ENCODE data around the gene MARS1.
"Not testable (repeated sequence)": the region's sequence is repeated elsewhere in the genome, so short reads cannot be mapped to it uniquely, and the experiment has no call there.

MARS1 gene

GRCh38 chr12:57553343-57554202, 65.7 kb downstream of the MARS1 start:
- no peak overlapping the region for H3K27ac ChIP-seq (ENCODE audit: low read depth, low read length, severe bottlenecking)
- 89 to 91% methylated on average over 4 of the region's 7 CpGs for WGBS, 2 experiments (ENCODE audit: insufficient coverage in 2 of 2)

DNA sequence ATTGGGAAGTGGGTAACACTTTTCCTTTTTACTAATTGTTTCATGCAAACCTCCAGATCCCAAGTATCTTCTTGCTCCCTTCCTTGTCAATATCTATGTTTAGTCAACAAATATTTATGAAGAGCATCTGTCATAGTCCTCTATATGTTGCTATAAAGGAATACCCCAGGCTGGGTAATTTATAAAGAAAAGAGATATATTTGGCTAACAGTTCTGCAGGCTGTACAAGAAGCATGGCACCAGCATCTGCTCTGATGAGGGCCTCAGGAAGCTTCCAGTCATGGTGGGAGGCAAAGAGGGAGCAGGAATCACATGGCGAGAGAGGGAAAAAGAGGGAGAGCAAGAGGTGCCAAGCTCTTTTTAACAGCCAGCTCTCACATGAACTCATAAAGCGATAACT, 66.6 kb downstream of the MARS1 start:
- WGBS, 2 experiments (ENCODE audit: insufficient coverage in 2 of 2): 83 to 100% methylated on average over 1 of the region's 2 CpGs
- no peak overlapping the region for H3K4me3 ChIP-seq (ENCODE audit: extremely low read depth, insufficient read depth, low read length, poor library complexity, severe bottlenecking)
- H3K4me1 ChIP-seq (ENCODE audit: control insufficient read depth, insufficient read depth, low read length, poor library complexity, severe bottlenecking): peaks cover 17% of the 10 kb centered on the region
- no peaks in the 10 kb centered on the region for H3K36me3 ChIP-seq (ENCODE audit: control insufficient read depth, insufficient read depth, low read length)
- H3K9me3 ChIP-seq (ENCODE audit: control insufficient read depth, low read length): no peaks in the 10 kb centered on the region
- no peak overlapping the region for H3K27ac ChIP-seq (ENCODE audit: low read depth, low read length, severe bottlenecking)

More at GRCh38 chr12:57553343-57554202, 65.7 kb downstream of the MARS1 start:
- Histone ChIP-seq H3K4me3 (ENCODE audit: extremely low read depth, insufficient read depth, low read length, poor library complexity, severe bottlenecking) (no peak overlapping the region), H3K36me3 (ENCODE audit: control insufficient read depth, insufficient read depth, low read length) (no peaks in the 10 kb centered on the region), H3K9me3 (ENCODE audit: control insufficient read depth, low read length) (no peaks in the 10 kb centered on the region), H3K4me1 (ENCODE audit: control insufficient read depth, insufficient read depth, low read length, poor library complexity, severe bottlenecking) (peaks cover 17% of the 10 kb centered on the region)

DNA sequence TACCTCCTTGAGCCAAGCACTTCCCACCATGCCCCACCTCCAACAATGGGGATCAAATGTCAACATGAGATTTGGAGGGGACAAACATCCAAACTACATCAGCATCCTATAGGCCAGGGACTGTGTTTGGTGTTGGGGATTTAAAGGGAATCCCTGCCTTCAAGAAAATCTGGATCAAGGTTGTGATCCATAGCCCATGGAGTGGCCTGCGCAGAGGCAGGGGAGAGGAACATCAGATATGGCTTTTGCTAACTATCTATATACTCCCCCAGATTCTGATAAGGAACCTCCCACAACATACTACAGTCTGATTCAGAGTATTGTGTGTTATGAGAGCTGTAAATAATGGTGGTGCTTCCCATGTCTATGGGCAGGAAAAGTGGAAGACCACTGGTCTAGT, 67.0 kb downstream of the MARS1 start:
- H3K9me3 ChIP-seq (ENCODE audit: control insufficient read depth, low read length): no peaks in the 10 kb centered on the region
- no peaks in the 10 kb centered on the region for H3K36me3 ChIP-seq (ENCODE audit: control insufficient read depth, insufficient read depth, low read length)
- no CpG with 5 or more reads among the region's 1 CpG for WGBS, 2 experiments (ENCODE audit: insufficient coverage in 2 of 2)
- peaks cover 17% of the 10 kb centered on the region for H3K4me1 ChIP-seq (ENCODE audit: control insufficient read depth, insufficient read depth, low read length, poor library complexity, severe bottlenecking)
- H3K27ac ChIP-seq (ENCODE audit: low read depth, low read length, severe bottlenecking): no peak overlapping the region
- no peak overlapping the region for H3K4me3 ChIP-seq (ENCODE audit: extremely low read depth, insufficient read depth, low read length, poor library complexity, severe bottlenecking)

DNA sequence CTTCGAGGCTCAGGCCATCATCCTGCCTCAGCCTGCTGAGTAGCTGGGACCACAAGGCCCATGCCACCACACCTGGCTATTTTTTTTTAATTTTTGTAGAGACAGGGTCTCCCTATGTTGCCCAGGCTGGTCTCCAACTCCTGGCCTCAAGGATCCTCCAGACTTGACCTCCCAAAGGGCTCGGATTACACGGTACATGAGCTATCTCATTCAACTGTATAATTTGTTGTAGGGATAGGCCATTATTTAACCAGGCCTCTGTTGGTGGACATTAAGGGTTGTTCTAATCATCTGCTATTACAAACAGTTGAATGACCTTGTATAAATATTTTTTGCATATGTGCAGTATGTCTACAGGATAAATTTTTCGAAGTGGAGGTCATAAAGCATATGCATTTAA, 71.0 kb downstream of the MARS1 start:
- no peaks in the 10 kb centered on the region for H3K9me3 ChIP-seq (ENCODE audit: control insufficient read depth, low read length)
- no peak overlapping the region for H3K4me3 ChIP-seq (ENCODE audit: extremely low read depth, insufficient read depth, low read length, poor library complexity, severe bottlenecking)
- WGBS, 2 experiments (ENCODE audit: insufficient coverage in 2 of 2): 83 to 90% methylated on average over 1 to 2 of the region's 4 CpGs
- no peaks in the 10 kb centered on the region for H3K36me3 ChIP-seq (ENCODE audit: control insufficient read depth, insufficient read depth, low read length)
- H3K27ac ChIP-seq (ENCODE audit: low read depth, low read length, severe bottlenecking): no peak overlapping the region
- H3K4me1 ChIP-seq (ENCODE audit: control insufficient read depth, insufficient read depth, low read length, poor library complexity, severe bottlenecking): peaks cover 5% of the 10 kb centered on the region

GRCh38 chr12:57560516-57560915, 72.6 kb downstream of the MARS1 start:
- Histone ChIP-seq H3K4me1 (ENCODE audit: control insufficient read depth, insufficient read depth, low read length, poor library complexity, severe bottlenecking) (peaks cover 5% of the 10 kb centered on the region), H3K9me3 (ENCODE audit: control insufficient read depth, low read length) (no peaks in the 10 kb centered on the region), H3K27ac (ENCODE audit: low read depth, low read length, severe bottlenecking) (no peak overlapping the region), H3K4me3 (ENCODE audit: extremely low read depth, insufficient read depth, low read length, poor library complexity, severe bottlenecking) (no peak overlapping the region), H3K36me3 (ENCODE audit: control insufficient read depth, insufficient read depth, low read length) (no peaks in the 10 kb centered on the region)
- no CpG with 5 or more reads among the region's 2 CpGs for WGBS, 2 experiments (ENCODE audit: insufficient coverage in 2 of 2)

DNA sequence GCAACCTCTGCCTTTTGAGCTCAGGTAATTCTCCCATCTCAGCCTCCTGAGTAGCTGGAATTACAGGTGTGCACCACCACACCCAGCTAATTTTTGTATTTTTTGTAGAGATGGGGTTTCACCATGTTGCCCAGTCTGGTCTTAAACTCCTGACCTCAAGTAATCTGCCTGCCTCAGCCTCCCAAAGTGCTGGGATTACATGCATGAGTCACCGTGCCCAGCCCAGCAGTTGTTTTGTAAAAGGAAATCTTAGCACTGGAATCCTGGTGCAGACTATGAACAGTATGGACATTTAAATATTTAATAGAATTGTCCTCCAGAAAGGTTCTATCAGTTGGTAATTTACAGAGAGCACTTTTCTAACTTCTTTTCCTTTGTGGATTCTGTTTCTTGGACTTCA, 73.2 kb downstream of the MARS1 start:
- H3K4me3 ChIP-seq (ENCODE audit: extremely low read depth, insufficient read depth, low read length, poor library complexity, severe bottlenecking); H3K36me3 ChIP-seq (ENCODE audit: control insufficient read depth, insufficient read depth, low read length); H3K9me3 ChIP-seq (ENCODE audit: control insufficient read depth, low read length); H3K27ac ChIP-seq (ENCODE audit: low read depth, low read length, severe bottlenecking); H3K4me1 ChIP-seq (ENCODE audit: control insufficient read depth, insufficient read depth, low read length, poor library complexity, severe bottlenecking): not testable (repeated sequence)
- no CpG with 5 or more reads among the region's 1 CpG for WGBS, 2 experiments (ENCODE audit: insufficient coverage in 2 of 2)

GRCh38 chr12:57563358-57563757, 75.5 kb downstream of the MARS1 start:
- Histone ChIP-seq H3K36me3 (ENCODE audit: control insufficient read depth, insufficient read depth, low read length) (no peaks in the 10 kb centered on the region), H3K27ac (ENCODE audit: low read depth, low read length, severe bottlenecking) (no peak overlapping the region), H3K4me1 (ENCODE audit: control insufficient read depth, insufficient read depth, low read length, poor library complexity, severe bottlenecking) (peaks cover 5% of the 10 kb centered on the region), H3K9me3 (ENCODE audit: control insufficient read depth, low read length) (no peaks in the 10 kb centered on the region), H3K4me3 (ENCODE audit: extremely low read depth, insufficient read depth, low read length, poor library complexity, severe bottlenecking) (no peak overlapping the region)
- 92 to 100% methylated on average over 1 to 3 of the region's 4 CpGs for WGBS, 2 experiments (ENCODE audit: insufficient coverage in 2 of 2)

DNA sequence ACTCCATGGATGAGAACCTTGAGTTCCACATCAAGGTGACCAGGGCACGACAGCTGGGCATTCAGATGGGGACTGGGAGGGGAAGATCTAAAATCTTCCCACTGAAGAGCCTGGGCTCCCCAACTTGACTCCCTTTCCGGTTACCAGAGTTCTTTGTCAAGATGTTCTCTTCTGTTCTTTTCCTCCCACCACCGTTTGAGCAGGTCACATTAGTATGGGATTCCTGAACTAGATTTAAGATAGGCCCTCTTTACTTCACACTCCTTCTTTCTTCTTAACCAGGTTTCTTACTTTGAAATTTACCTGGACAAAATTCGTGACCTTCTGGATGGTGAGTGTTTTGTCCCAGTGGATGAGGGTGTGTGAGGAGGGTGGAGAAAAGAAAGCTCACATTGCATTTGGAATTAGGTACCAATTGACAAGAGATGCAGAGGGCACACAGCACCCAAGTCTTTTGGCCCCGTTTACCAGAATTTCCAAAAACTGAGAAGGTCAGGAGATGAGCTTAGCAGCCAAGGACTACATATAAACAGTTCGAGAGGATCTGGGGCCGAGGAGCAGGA, 76.4 kb downstream of the MARS1 start:
- WGBS, 2 experiments (ENCODE audit: insufficient coverage in 2 of 2): 81 to 87% methylated on average over 5 of the region's 7 CpGs
- Histone ChIP-seq H3K4me1 (ENCODE audit: control insufficient read depth, insufficient read depth, low read length, poor library complexity, severe bottlenecking) (peaks cover 5% of the 10 kb centered on the region), H3K9me3 (ENCODE audit: control insufficient read depth, low read length) (no peaks in the 10 kb centered on the region), H3K27ac (ENCODE audit: low read depth, low read length, severe bottlenecking) (no peak overlapping the region), H3K36me3 (ENCODE audit: control insufficient read depth, insufficient read depth, low read length) (no peaks in the 10 kb centered on the region), H3K4me3 (ENCODE audit: extremely low read depth, insufficient read depth, low read length, poor library complexity, severe bottlenecking) (no peak overlapping the region)

All from mesodermal cell (in vitro differentiated cells).